Stimulated activated CD4-positive, alpha-beta T cell treated with anti-CD3 and anti-CD28 coated beads, Interleukin-15, amount 100 ng/mL, for 48 hours (primary cell): Measurements from ENCODE around the gene GRIK2.

Experiments
- DNase-seq, 2 donors: peaks; one replicate each; pipeline ENCODE4 v3.0.0-alpha.2; 2020; ENCODE audit warnings: low read depth in 2 of 2

Gene GRIK2

GRCh38 chr6:101400326-101401135 is 7.0 kb downstream of the GRIK2 start:
- no peak for DNase-seq

- no peak for DNase-seq
Measured at GRCh38 chr6:101401171-101401570, 7.7 kb downstream of the GRIK2 start.

GRCh38 chr6:101401792-101402621 is 8.5 kb downstream of the GRIK2 start:
- DNase-seq: no peak

GRCh38 chr6:101402622-101403031 is 9.1 kb downstream of the GRIK2 start:
- no peak for DNase-seq

- DNase-seq: no peak
Measured at GRCh38 chr6:101403216-101403945, 9.9 kb downstream of the GRIK2 start.

GRCh38 chr6:101404775-101405174 is 11.3 kb downstream of the GRIK2 start:
- DNase-seq: no peak

GRCh38 chr6:101413773-101414172 is 20.3 kb downstream of the GRIK2 start:
- DNase-seq: no peak

- DNase-seq: no peak
Measured at GRCh38 chr6:101417900-101418299, 24.4 kb downstream of the GRIK2 start.

- DNase-seq: no peak
Measured at GRCh38 chr6:101422251-101422650, 28.7 kb downstream of the GRIK2 start.

- no peak for DNase-seq
Measured at GRCh38 chr6:101422811-101423210, 29.3 kb downstream of the GRIK2 start.

- no peak for DNase-seq
Measured at GRCh38 chr6:101429270-101429669, 35.8 kb downstream of the GRIK2 start.

- DNase-seq: no peak
Measured at GRCh38 chr6:101429845-101430244, 36.3 kb downstream of the GRIK2 start.

- DNase-seq: no peak
Measured at GRCh38 chr6:101433141-101433540, 39.6 kb downstream of the GRIK2 start.

- DNase-seq: no peak
Measured at GRCh38 chr6:101434601-101435000, 41.1 kb downstream of the GRIK2 start.

GRCh38 chr6:101435038-101435437 is 41.5 kb downstream of the GRIK2 start:
- DNase-seq: no peak

GRCh38 chr6:101439790-101440189 is 46.3 kb downstream of the GRIK2 start:
- DNase-seq: no peak

- DNase-seq: no peak
Measured at GRCh38 chr6:101443315-101443714, 49.8 kb downstream of the GRIK2 start.

GRCh38 chr6:101444717-101445116 is 51.2 kb downstream of the GRIK2 start:
- DNase-seq: no peak

- no peak for DNase-seq
Measured at GRCh38 chr6:101445527-101445926, 52.0 kb downstream of the GRIK2 start.

- DNase-seq: no peak
Measured at GRCh38 chr6:101450901-101451300, 57.4 kb downstream of the GRIK2 start.

GRCh38 chr6:101451981-101452380 is 58.5 kb downstream of the GRIK2 start:
- DNase-seq: no peak

- no peak for DNase-seq
Measured at GRCh38 chr6:101453221-101453620, 59.7 kb downstream of the GRIK2 start.
